Psoas muscle (tissue), 8 donors: ENCODE data around the gene DIDO1. TPM values are rescaled to one million over a fixed set of nuclear protein-coding genes. Genes with fewer than 3 reads are reported as not detected.

Source experiments
- ATAC-seq, 4 donors: fragments of 200-7000 bp; cut with Tn5 transposase; one replicate each; pipeline ENCODE4 v1.9.1; 2020; ENCODE audit warnings: moderate library complexity in 3 of 4, mild to moderate bottlenecking in 2 of 4
- DNase-seq, 2 donors: peaks; one replicate each; pipeline ENCODE4 v3.0.0-alpha.2; 2020
- H3K27ac ChIP-seq: fragments of 200-600 bp; one replicate; pipeline ENCODE4 v1.8.0; 2022
- H3K27me3 ChIP-seq, 3 donors: fragments of 200-600 bp in 1 of 3; one replicate each; pipeline versions ENCODE4 v1.6.1 to v1.8.0; 2013 to 2022; ENCODE audit warnings: low read length in 2 of 3, mild to moderate bottlenecking in 2 of 3, moderate library complexity in 1 of 3; ENCODE audit not compliant: insufficient read depth in 3 of 3
- H3K36me3 ChIP-seq, 2 donors: fragments of 200-600 bp in 1 of 2; one replicate each; pipeline versions ENCODE4 v1.6.1 to v1.8.0; 2013 to 2022; ENCODE audit warnings: low read depth in 1 of 2, mild to moderate bottlenecking in 1 of 2, moderate library complexity in 1 of 2; ENCODE audit not compliant: insufficient read depth in 1 of 2
- H3K4me1 ChIP-seq: fragments of 200-600 bp; one replicate; pipeline ENCODE4 v1.8.0; 2022
- H3K4me3 ChIP-seq: fragments of 200-600 bp; one replicate; pipeline ENCODE4 v1.8.0; 2022; ENCODE audit warnings: mild to moderate bottlenecking
- H3K9me3 ChIP-seq: fragments of 200-600 bp; one replicate; pipeline ENCODE4 v1.8.0; 2022
- CTCF ChIP-seq: fragments of 200-600 bp; IDR thresholded peaks from one replicate; pipeline ENCODE4 v1.8.0; 2022; ENCODE audit warnings: antibody characterized with exemption
- WGBS, 3 donors: extraction: QIAGEN DNeasy Blood & Tissue Kit; methylation state at CpG; one replicate each; pipeline versions ENCODE4 v1.1.6 to v1.1.7; 2013; 5-methylcytosine and 5-hydroxymethylcytosine counted together
- intact Hi-C, 2 donors: fragments of 100-400 bp; cut with DNase I; formaldehyde crosslinking; loops; one replicate each; pipeline versions ENCODE4 v1.11.0 to v1.14.2; 2022
- polyA plus RNA-seq, 3 donors: library from polyadenylated mRNA; stranded (reverse); fragments of 200-250 nt; gene quantifications; one replicate each; pipeline ENCODE4 v1.2.3, GENCODE V29; 2013
- total RNA-seq, 4 donors: library from RNA; stranded (reverse); fragmentation: NEBNext Ultra II Directional in 2 of 4; extraction: Animal tissue kit (Norgen Biotek cat#: 25700) in 2 of 4; gene quantifications; one replicate each; pipeline versions ENCODE4 v1.2.1 to v1.2.4, GENCODE V29; 2021 to 2023
- donor health status: healthy with polysubstance abuse.
- donor health status: DM: no; HTN: no; CAD: no; lungs with moderate emphysema.
- donor health status: Bipolar disorder and iron deficiency.
- donor health status: healthy.
- donor health status: DM: yes; HTN: yes; CAD: no.
- donor health status: DM: no; HTN: no; CAD: no.
- donor health status: DM: no; HTN: no; CAD: no.
- donor health status: DM: yes; HTN: yes; CAD: no.

Gene DIDO1
- total and polyA plus RNA-seq, 7 donors = 10.0 to 32.4 (median 23.9) TPM

- no peak overlapping the region for H3K27ac ChIP-seq
- H3K9me3 ChIP-seq = no peaks in the 10 kb centered on the region
- peaks cover 10% of the 10 kb centered on the region for H3K4me1 ChIP-seq
- no peak for ATAC-seq
- TF ChIP-seq CTCF = no peak
- H3K36me3 ChIP-seq = peaks cover 0 to 14% of the 10 kb centered on the region in 2 donors
- intact Hi-C loops = no loop called here
- DNase-seq = peak in 1 of 2 donors; percentile 70
- H3K4me3 ChIP-seq = peak overlapping the region; percentile 59
- peaks cover 0 to 5% (median 0%) of the 10 kb centered on the region in 3 donors for H3K27me3 ChIP-seq
- 1 to 4% (median 1%) methylated on average over 29 to 129 of the region's 129 CpGs for WGBS, 3 donors
Observed at GRCh38 chr20:62860924-62861691, 65.2 kb downstream of the DIDO1 start.

GRCh38 chr20:62860391-62860923 is 65.8 kb downstream of the DIDO1 start:
- H3K27ac ChIP-seq = no peak overlapping the region
- H3K4me1 ChIP-seq = peaks cover 10% of the 10 kb centered on the region
- 14 to 21% (median 21%) methylated on average over 23 to 24 of the region's 24 CpGs for WGBS, 3 donors
- peak overlapping the region; percentile 53 for H3K4me3 ChIP-seq
- ATAC-seq = no peak
- peak in 1 of 2 donors; percentile 52 for DNase-seq
- H3K27me3 ChIP-seq = peaks cover 0 to 5% (median 0%) of the 10 kb centered on the region in 3 donors
- TF ChIP-seq CTCF = no peak
- peaks cover 0 to 20% of the 10 kb centered on the region in 2 donors for H3K36me3 ChIP-seq
- intact Hi-C loops = no loop called here
- H3K9me3 ChIP-seq = no peaks in the 10 kb centered on the region

- Histone ChIP-seq H3K4me3 (no peak overlapping the region), H3K4me1 (peaks cover 10% of the 10 kb centered on the region), H3K27me3 (peaks cover 0 to 5% (median 0%) of the 10 kb centered on the region in 3 donors), H3K27ac (no peak overlapping the region), H3K9me3 (no peaks in the 10 kb centered on the region), H3K36me3 (peaks cover 0 to 24% of the 10 kb centered on the region in 2 donors)
- DNase-seq = peak in 1 of 2 donors; percentile 22
- WGBS, 3 donors = 90 to 95% (median 93%) methylated on average over 12 of the region's 12 CpGs
- ATAC-seq = no peak
- no peak for TF ChIP-seq CTCF
- intact Hi-C loops = no loop called here
Observed at GRCh38 chr20:62859721-62860120, 66.6 kb downstream of the DIDO1 start.

- peaks cover 0 to 5% (median 0%) of the 10 kb centered on the region in 3 donors for H3K27me3 ChIP-seq
Observed at GRCh38 chr20:62858058-62858830, 68.1 kb downstream of the DIDO1 start.

More at GRCh38 chr20:62858058-62858830, 68.1 kb downstream of the DIDO1 start:
- intact Hi-C loops = no loop called here
- Histone ChIP-seq H3K4me3 (no peak overlapping the region), H3K9me3 (no peaks in the 10 kb centered on the region), H3K4me1 (peaks cover 10% of the 10 kb centered on the region), H3K27ac (no peak overlapping the region), H3K36me3 (peaks cover 0 to 29% of the 10 kb centered on the region in 2 donors)
- no peak for TF ChIP-seq CTCF
- DNase-seq (no peak), ATAC-seq (no peak)
- 90 to 94% (median 91%) methylated on average over 18 to 20 of the region's 23 CpGs for WGBS, 3 donors
